GM23338 (cell line): Measurements from ENCODE around the gene STK38L. TPM values are rescaled to one million over a fixed set of nuclear protein-coding genes. Genes with fewer than 3 reads are reported as not detected.

Experiments used
- ATAC-seq: fragments of 200-7000 bp; cut with Tn5 transposase; 3 replicates; pipeline ENCODE4 v1.9.1; 2020
- DNase-seq: peaks from one replicate; pipeline ENCODE4 v3.0.0-alpha.2; 2015; ENCODE audit warnings: low spot score
- H2AFZ ChIP-seq: fragments of 200-600 bp; sonication (generic); 2 replicates; pipeline ENCODE4 v1.8.0; 2016; ENCODE audit warnings: antibody characterized with exemption, mild to moderate bottlenecking, moderate library complexity
- H3F3A ChIP-seq: fragments of 200-600 bp; sonication (generic); replicated peaks from 2 replicates; pipeline ENCODE4 v1.8.0; 2017; ENCODE audit warnings: antibody characterized with exemption, mixed run types, low read depth
- H3K27ac ChIP-seq: fragments of 200-600 bp; sonication (generic); 2 replicates; pipeline ENCODE4 v1.6.1; 2016; ENCODE audit warnings: low read depth
- H3K27me3 ChIP-seq: fragments of 200-600 bp; sonication (generic); 2 replicates; pipeline ENCODE4 v1.8.0; 2016; ENCODE audit warnings: mild to moderate bottlenecking, mixed run types, moderate library complexity; ENCODE audit not compliant: insufficient read depth
- H3K36me3 ChIP-seq: fragments of 200-600 bp; sonication (generic); 2 replicates; pipeline ENCODE4 v1.8.0; 2016; ENCODE audit warnings: mild to moderate bottlenecking; ENCODE audit not compliant: insufficient read depth
- H3K4me1 ChIP-seq: fragments of 200-600 bp; sonication (generic); 2 replicates; pipeline ENCODE4 v1.8.0; 2016; ENCODE audit warnings: mild to moderate bottlenecking, moderate library complexity; ENCODE audit not compliant: insufficient read depth
- H3K4me2 ChIP-seq: fragments of 200-600 bp; sonication (generic); 2 replicates; pipeline ENCODE4 v1.7.1; 2017; ENCODE audit warnings: mixed run types
- H3K4me3 ChIP-seq: fragments of 200-600 bp; sonication (generic); 2 replicates; pipeline ENCODE4 v1.6.1; 2016; ENCODE audit warnings: mixed run types
- H3K79me2 ChIP-seq: fragments of 200-600 bp; sonication (generic); replicated peaks from 2 replicates; pipeline ENCODE4 v1.8.0; 2017; ENCODE audit warnings: mild to moderate bottlenecking; ENCODE audit not compliant: insufficient read depth
- H3K9me2 ChIP-seq: fragments of 200-600 bp; sonication (generic); 2 replicates; pipeline ENCODE4 v1.8.0; 2017; ENCODE audit not compliant: insufficient read depth
- H4K20me1 ChIP-seq: fragments of 200-600 bp; sonication (generic); replicated peaks from 2 replicates; pipeline ENCODE4 v1.8.0; 2017; ENCODE audit warnings: mild to moderate bottlenecking; ENCODE audit not compliant: insufficient read depth
- H3K27ac Mint-ChIP-seq: 2 replicates; pipeline ENCODE4 v1.8.0; 2020; ENCODE audit warnings: inconsistent platforms, mild to moderate bottlenecking, moderate library complexity, mixed read lengths
- H3K27me3 Mint-ChIP-seq: 3 replicates; pipeline ENCODE4 v1.8.0; 2022; ENCODE audit warnings: low read depth, mild to moderate bottlenecking, moderate library complexity, mixed read lengths, inconsistent platforms; ENCODE audit not compliant: insufficient read depth, poor library complexity
- H3K36me3 Mint-ChIP-seq: 3 replicates; pipeline ENCODE4 v1.8.0; 2021; ENCODE audit warnings: low read depth, mild to moderate bottlenecking, inconsistent platforms, moderate library complexity, mixed read lengths
- H3K4me1 Mint-ChIP-seq: 3 replicates; pipeline ENCODE4 v1.8.0; 2020; ENCODE audit warnings: mild to moderate bottlenecking, inconsistent platforms, mixed read lengths
- H3K4me3 Mint-ChIP-seq: 3 replicates; pipeline ENCODE4 v1.8.0; 2021; ENCODE audit warnings: moderate library complexity, mild to moderate bottlenecking, inconsistent platforms, mixed read lengths
- H3K9me3 Mint-ChIP-seq: 3 replicates; pipeline ENCODE4 v1.8.0; 2020; ENCODE audit warnings: moderate library complexity, mild to moderate bottlenecking, inconsistent platforms, mixed read lengths
- REST ChIP-seq: IDR thresholded peaks from one replicate; pipeline ENCODE4 v1.6.1; 2018; ENCODE audit warnings: antibody characterized with exemption; ENCODE audit not compliant: unreplicated experiment
- STAT1 ChIP-seq: IDR thresholded peaks from one replicate; pipeline ENCODE4 v1.6.1; 2016; ENCODE audit warnings: antibody characterized with exemption; ENCODE audit not compliant: unreplicated experiment
- ZNF114 ChIP-seq: fragments of 250-450 bp; sonication (Bioruptor Pico); IDR thresholded peaks from 2 replicates; pipeline ENCODE4 v1.5.0; 2020; ENCODE audit warnings: mild to moderate bottlenecking, moderate library complexity
- ZNF331 ChIP-seq: fragments of 250-450 bp; sonication (Bioruptor Pico); IDR thresholded peaks from 2 replicates; pipeline ENCODE4 v1.5.0; 2020; ENCODE audit warnings: low read depth, mild to moderate bottlenecking, moderate library complexity
- ZNF462 ChIP-seq: fragments of 250-450 bp; sonication (Bioruptor Pico); IDR thresholded peaks from 2 replicates; pipeline ENCODE4 v1.5.0; 2020; ENCODE audit warnings: mild to moderate bottlenecking, moderate library complexity
- polyA plus RNA-seq: library from polyadenylated mRNA; unstranded; fragments of >200 nt; fragmentation: Nextera tagmentation; extraction: Ambion mirVana; gene quantifications from 2 replicates; pipeline ENCODE4 v1.2.1, GENCODE V29; 2016
- total RNA-seq: library from RNA; depleted of rRNA; stranded (reverse); fragments of >200 nt; shearing (Covaris generic); gene quantifications from 2 replicates; pipeline ENCODE4 v1.2.3, GENCODE V29; 2014

Gene STK38L
- total and polyA plus RNA-seq, 2 experiments from 2014 or later = 28.9 to 56.5 TPM

- TF ChIP-seq STAT1 (no peak), ZNF462 (CRISPR knock-in tag) (no peak), ZNF331 (CRISPR knock-in tag) (no peak), ZNF114 (CRISPR knock-in tag) (no peak), REST (no peak)
- Histone ChIP-seq H3K4me3 (no peak overlapping the region), H3K36me3 (no peaks in the 10 kb centered on the region), H3K27ac (no peak overlapping the region), H3K4me2 (no peak overlapping the region), H2AFZ (no peak overlapping the region), H3K27me3 (peaks cover 36% of the 10 kb centered on the region), H4K20me1 (peaks cover 3% of the 10 kb centered on the region; the same call in 1 of the 2 replicates), H3K9me2 (no peaks in the 10 kb centered on the region), H3K4me1 (peaks cover 29% of the 10 kb centered on the region), H3K79me2 (peaks cover 56% of the 10 kb centered on the region), H3F3A (no peaks in the 10 kb centered on the region; the same call in 1 of the 2 replicates)
- Mint-ChIP-seq H3K9me3 (no peaks in the 10 kb centered on the region), H3K27ac (no peak overlapping the region), H3K27me3 (peaks cover 24% of the 10 kb centered on the region), H3K36me3 (no peaks in the 10 kb centered on the region), H3K4me1 (peaks cover 37% of the 10 kb centered on the region), H3K4me3 (no peak overlapping the region)
- no peak for DNase-seq
- no peak for ATAC-seq
Measured at GRCh38 chr12:27335364-27336281, 91.5 kb downstream of the STK38L start.
